ENCODE data around the gene RPL37. TPM values are rescaled to one million over a fixed set of nuclear protein-coding genes. Genes with fewer than 3 reads are reported as not detected.

RPL37 gene
- total RNA-seq, 4 donors from 2014 or later: 117 to 365 (median 159) TPM

DNA sequence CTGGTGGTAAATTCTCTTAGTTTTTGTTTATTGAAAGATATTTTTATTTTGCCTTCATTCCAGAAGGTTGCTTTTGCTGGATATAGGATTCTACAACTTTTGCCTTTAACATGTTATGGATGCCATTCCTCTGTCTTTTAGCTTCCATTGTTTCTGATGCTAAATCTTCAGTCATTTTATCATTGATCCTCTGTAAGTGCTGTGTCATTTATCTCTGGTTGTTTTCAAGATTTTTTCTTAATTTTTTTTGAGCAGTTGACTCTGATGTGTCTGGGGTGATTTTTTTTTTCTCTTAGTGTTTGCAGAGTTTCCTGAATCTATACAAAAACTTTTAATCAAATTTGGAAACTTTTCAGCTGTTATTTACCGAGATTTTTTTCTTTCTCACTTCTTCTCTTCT lies 12.5 kb upstream of the RPL37 start:
- TF ChIP-seq, protein P1, sequence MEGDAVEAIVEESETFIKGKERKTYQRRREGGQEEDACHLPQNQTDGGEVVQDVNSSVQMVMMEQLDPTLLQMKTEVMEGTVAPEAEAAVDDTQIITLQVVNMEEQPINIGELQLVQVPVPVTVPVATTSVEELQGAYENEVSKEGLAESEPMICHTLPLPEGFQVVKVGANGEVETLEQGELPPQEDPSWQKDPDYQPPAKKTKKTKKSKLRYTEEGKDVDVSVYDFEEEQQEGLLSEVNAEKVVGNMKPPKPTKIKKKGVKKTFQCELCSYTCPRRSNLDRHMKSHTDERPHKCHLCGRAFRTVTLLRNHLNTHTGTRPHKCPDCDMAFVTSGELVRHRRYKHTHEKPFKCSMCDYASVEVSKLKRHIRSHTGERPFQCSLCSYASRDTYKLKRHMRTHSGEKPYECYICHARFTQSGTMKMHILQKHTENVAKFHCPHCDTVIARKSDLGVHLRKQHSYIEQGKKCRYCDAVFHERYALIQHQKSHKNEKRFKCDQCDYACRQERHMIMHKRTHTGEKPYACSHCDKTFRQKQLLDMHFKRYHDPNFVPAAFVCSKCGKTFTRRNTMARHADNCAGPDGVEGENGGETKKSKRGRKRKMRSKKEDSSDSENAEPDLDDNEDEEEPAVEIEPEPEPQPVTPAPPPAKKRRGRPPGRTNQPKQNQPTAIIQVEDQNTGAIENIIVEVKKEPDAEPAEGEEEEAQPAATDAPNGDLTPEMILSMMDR (IDR thresholded peaks at IDR 0.05): no peak
- Histone ChIP-seq H3K9me3 (no peaks in the 10 kb centered on the region), H3K4me3 (no peak overlapping the region), H3K27me3 (no peaks in the 10 kb centered on the region), H3K36me3 (peaks cover 0 to 32% (median 0%) of the 10 kb centered on the region in 3 donors), H3K27ac (no peak overlapping the region), H3K4me1 (peaks cover 0 to 21% (median 3%) of the 10 kb centered on the region in 4 donors)
- DNase-seq (ENCODE audit: low spot score in 2 of 2): no peak
- WGBS, 2 donors: 83 to 100% methylated on average over 1 of the region's 1 CpG

DNA sequence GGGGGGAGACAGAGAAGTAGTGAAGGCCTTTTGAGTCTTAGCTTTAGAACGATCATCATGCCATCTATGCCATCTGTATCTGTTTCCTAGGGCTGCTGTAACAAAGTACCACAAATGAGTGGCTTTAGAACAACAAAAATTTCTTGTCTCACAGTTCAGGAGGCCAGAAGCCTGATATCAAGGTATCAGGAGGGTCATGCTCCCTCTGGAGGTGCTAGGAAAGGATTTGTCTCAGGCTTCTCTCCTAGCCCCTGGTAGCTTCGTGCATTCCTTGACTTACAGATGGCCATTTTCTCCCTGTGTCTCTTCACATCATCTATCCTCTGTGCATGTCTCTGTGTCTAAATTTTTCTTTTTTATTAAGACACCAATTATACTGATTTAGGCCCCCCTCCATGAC lies 11.3 kb upstream of the RPL37 start:
- H3K4me3 ChIP-seq: no peak overlapping the region
- no peak for DNase-seq (ENCODE audit: low spot score in 2 of 2)
- 83 to 87% methylated on average over 2 of the region's 2 CpGs for WGBS, 2 donors
- no peaks in the 10 kb centered on the region for H3K27me3 ChIP-seq
- H3K9me3 ChIP-seq: no peaks in the 10 kb centered on the region
- TF ChIP-seq, protein P1 (IDR thresholded peaks at IDR 0.05): no peak
- TF ChIP-seq EP300 (IDR thresholded peaks at IDR 0.05) (no peak), POLR2A (IDR thresholded peaks at IDR 0.05) (no peak)
- H3K36me3 ChIP-seq: peaks cover 0 to 20% (median 0%) of the 10 kb centered on the region in 3 donors
- H3K27ac ChIP-seq: no peak overlapping the region
- peaks cover 0 to 28% (median 4%) of the 10 kb centered on the region in 4 donors for H3K4me1 ChIP-seq

DNA sequence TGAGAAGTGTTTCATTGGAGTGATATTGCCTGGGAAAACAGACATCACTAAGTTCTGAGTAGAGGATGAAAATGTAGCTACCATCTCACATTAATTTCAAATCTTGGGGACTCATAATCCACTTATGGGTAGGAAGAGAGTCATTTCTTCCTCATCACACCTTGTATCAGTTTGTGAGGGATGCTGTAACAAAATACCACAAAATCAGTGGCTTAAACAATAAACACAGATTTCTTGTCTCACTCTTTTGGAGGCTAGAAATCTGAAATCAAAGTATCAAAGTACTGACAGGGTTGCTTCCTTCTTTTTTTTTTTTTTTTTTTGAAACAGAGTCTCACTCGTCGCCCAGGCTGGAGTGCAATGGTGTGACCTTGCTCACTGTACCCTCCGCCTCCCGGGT lies 9.5 kb upstream of the RPL37 start:
- no peak overlapping the region for H3K27ac ChIP-seq
- TF ChIP-seq POLR2A (IDR thresholded peaks at IDR 0.05) (no peak), EP300 (IDR thresholded peaks at IDR 0.05) (no peak)
- TF ChIP-seq, protein P1 (IDR thresholded peaks at IDR 0.05): no peak
- 87 to 91% methylated on average over 4 of the region's 4 CpGs for WGBS, 2 donors
- H3K27me3 ChIP-seq: no peaks in the 10 kb centered on the region
- DNase-seq (ENCODE audit: low spot score in 2 of 2): no peak
- H3K9me3 ChIP-seq: no peaks in the 10 kb centered on the region
- no peak overlapping the region for H3K4me3 ChIP-seq
- peaks cover 0 to 28% (median 4%) of the 10 kb centered on the region in 4 donors for H3K4me1 ChIP-seq
- peaks cover 0 to 20% (median 0%) of the 10 kb centered on the region in 3 donors for H3K36me3 ChIP-seq

DNA sequence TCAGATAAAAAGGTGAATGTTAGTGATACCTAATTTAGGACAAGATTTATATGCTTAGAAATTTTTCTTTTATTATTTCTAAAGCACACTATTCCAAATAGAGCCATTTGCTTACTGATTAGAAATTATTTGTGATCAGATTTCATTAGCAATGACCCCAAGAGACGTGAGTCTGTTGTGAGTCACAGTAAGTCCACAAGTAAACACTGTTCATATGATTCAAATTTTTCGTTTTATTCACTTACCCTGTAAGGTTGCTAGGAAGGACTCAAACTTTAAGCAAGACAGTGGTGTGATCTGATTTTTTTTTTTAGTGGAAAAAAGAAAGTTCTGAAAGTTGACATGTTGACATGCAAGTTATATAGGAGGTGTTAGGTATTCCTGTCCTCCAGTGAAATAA lies 7.3 kb upstream of the RPL37 start:
- DNase-seq (ENCODE audit: low spot score in 2 of 2): no peak
- 52 to 65% methylated on average over 2 of the region's 2 CpGs for WGBS, 2 donors
- H3K4me3 ChIP-seq: peak overlapping the region in 3 of 4 donors; percentile 24 to 50 (median 35)
- H3K36me3 ChIP-seq: peaks cover 0 to 20% (median 0%) of the 10 kb centered on the region in 3 donors
- no peaks in the 10 kb centered on the region for H3K27me3 ChIP-seq
- no peaks in the 10 kb centered on the region for H3K9me3 ChIP-seq
- H3K27ac ChIP-seq: peak overlapping the region in 2 of 4 donors; percentile 71 to 79
- TF ChIP-seq, protein P1 (IDR thresholded peaks at IDR 0.05): no peak
- TF ChIP-seq EP300 (IDR thresholded peaks at IDR 0.05) (no peak), POLR2A (IDR thresholded peaks at IDR 0.05) (no peak)
- peaks cover 0 to 28% (median 4%) of the 10 kb centered on the region in 4 donors for H3K4me1 ChIP-seq

DNA sequence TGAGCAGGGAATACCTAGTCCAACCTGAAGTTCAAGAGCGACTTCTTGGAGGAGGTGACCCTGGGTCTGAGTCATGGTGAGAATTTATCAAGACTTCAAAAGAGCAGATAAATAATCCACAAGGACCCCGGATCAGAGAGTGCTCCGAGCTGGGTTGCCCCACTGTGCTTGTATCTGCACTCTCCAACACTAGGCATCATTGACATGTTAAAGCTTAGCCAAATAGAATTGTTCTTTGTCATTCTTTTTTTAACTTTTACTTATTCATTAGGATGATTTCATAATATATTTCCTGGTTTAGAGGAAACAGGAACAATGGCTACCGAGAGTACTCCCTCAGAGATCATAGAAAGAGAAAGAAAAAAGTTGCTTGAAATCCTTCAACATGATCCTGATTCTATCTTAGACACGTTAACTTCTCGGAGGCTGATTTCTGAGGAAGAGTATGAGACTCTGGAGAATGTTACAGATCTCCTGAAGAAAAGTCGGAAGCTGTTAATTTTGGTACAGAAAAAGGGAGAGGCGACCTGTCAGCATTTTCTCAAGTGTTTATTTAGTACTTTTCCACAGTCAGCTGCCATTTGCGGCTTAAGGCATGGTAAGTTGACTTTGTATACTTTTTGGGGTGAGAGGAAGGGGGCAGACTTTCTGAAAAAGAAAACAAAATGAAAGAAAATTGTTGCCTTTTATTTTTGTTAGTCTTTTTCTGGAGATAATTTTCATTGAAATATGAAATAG lies 6.2 kb upstream of the RPL37 start, which contains the start of gene CARD6:
CARD6 (plus strand) TSS at position 300 of the 738 bp plus-strand sequence; CDS start at position 316, 16 bp downstream.
- 25 to 27% methylated on average over 9 of the region's 9 CpGs for WGBS, 2 donors
- DNase-seq (ENCODE audit: low spot score in 2 of 2): peak in 1 of 2 donors; percentile 19
- peaks cover 0 to 32% (median 4%) of the 10 kb centered on the region in 4 donors for H3K4me1 ChIP-seq
- H3K27ac ChIP-seq: peak within 1 kb of the TSS; percentile 46 to 86 (median 75)
- H3K9me3 ChIP-seq: no peaks in the 10 kb centered on the region
- no peaks in the 10 kb centered on the region for H3K27me3 ChIP-seq
- TF ChIP-seq EP300 (IDR thresholded peaks at IDR 0.05): peak in 1 of 2 donors; percentile 38
- TF ChIP-seq POLR2A (IDR thresholded peaks at IDR 0.05): no peak
- H3K36me3 ChIP-seq: peaks cover 0 to 15% (median 0%) of the 10 kb centered on the region in 3 donors
- peak within 1 kb of the TSS; percentile 24 to 50 (median 37) for H3K4me3 ChIP-seq

Measured in tibial nerve (tissue), 4 donors.